Lower lobe of right lung (tissue), 2 donors: ENCODE measurements around the gene MGRN1. TPM values are rescaled to one million over a fixed set of nuclear protein-coding genes. Genes with fewer than 3 reads are reported as not detected.
A peak's percentile ranks its signal among the peaks of the same experiment; 100 is the strongest.

Experiments
- ATAC-seq, 2 donors: fragments of 200-7000 bp; cut with Tn5 transposase; one replicate each; pipeline ENCODE4 v1.9.1; 2020 to 2022; ENCODE audit warnings: mild to moderate bottlenecking in 2 of 2, moderate library complexity in 2 of 2
- DNase-seq: peaks from one replicate; pipeline ENCODE4 v3.0.0-alpha.2; 2020
- H3K27ac ChIP-seq: fragments of 200-600 bp; one replicate; pipeline ENCODE4 v1.8.0; 2022
- H3K27me3 ChIP-seq: fragments of 200-600 bp; one replicate; pipeline ENCODE4 v1.8.0; 2022; ENCODE audit warnings: low read depth
- H3K36me3 ChIP-seq: fragments of 200-600 bp; one replicate; pipeline ENCODE4 v1.8.0; 2022; ENCODE audit warnings: mild to moderate bottlenecking
- H3K4me1 ChIP-seq: fragments of 200-600 bp; one replicate; pipeline ENCODE4 v1.8.0; 2022
- H3K4me3 ChIP-seq: fragments of 200-600 bp; one replicate; pipeline ENCODE4 v1.8.0; 2022; ENCODE audit warnings: mild to moderate bottlenecking
- H3K9me3 ChIP-seq: fragments of 200-600 bp; one replicate; pipeline ENCODE4 v1.8.0; 2022
- CTCF ChIP-seq: fragments of 200-600 bp; IDR thresholded peaks from one replicate; pipeline ENCODE4 v1.8.0; 2022; ENCODE audit warnings: antibody characterized with exemption, mild to moderate bottlenecking
- intact Hi-C: fragments of 100-400 bp; cut with DNase I; formaldehyde crosslinking; loops from one replicate; pipeline ENCODE4 v1.11.0; 2022
- total RNA-seq: library from RNA; stranded (reverse); fragmentation: NEBNext Ultra II Directional; extraction: Animal tissue kit (Norgen Biotek cat#: 25700); gene quantifications from one replicate; pipeline ENCODE4 v1.2.1, GENCODE V29; 2021
- donor health status: DM: no; HTN: yes; CAD: no; lungs with severe emphysema.

MGRN1 gene
- total RNA-seq, 1 donor from 2014 or later, result 75.7 TPM

GRCh38 chr16:4692460-4693295 lies 68.1 kb downstream of the MGRN1 start:
- peaks cover 52% of the 10 kb centered on the region for H3K36me3 ChIP-seq
- H3K4me3 ChIP-seq, result peak overlapping the region; percentile 98
- peak overlapping the region; percentile 95 for H3K27ac ChIP-seq
- H3K9me3 ChIP-seq, result no peaks in the 10 kb centered on the region
- ATAC-seq (peak; percentile 7 to 16), DNase-seq (no peak)
- H3K4me1 ChIP-seq, result peaks cover 25% of the 10 kb centered on the region
- TF ChIP-seq CTCF, result no peak
- intact Hi-C loops, result no loop called here
- no peaks in the 10 kb centered on the region for H3K27me3 ChIP-seq

- intact Hi-C loops, result no loop called here
- ATAC-seq (peak; percentile 96 to 97), DNase-seq (peak; percentile 98)
- Histone ChIP-seq H3K27ac (peak within 1 kb of the TSS; percentile 95), H3K27me3 (no peaks in the 10 kb centered on the region), H3K9me3 (no peaks in the 10 kb centered on the region), H3K4me3 (peak within 1 kb of the TSS; percentile 98), H3K36me3 (peaks cover 52% of the 10 kb centered on the region), H3K4me1 (peaks cover 25% of the 10 kb centered on the region)
- TF ChIP-seq CTCF, result peak; percentile 42
Observed at GRCh38 chr16:4693296-4693955, 68.8 kb downstream of the MGRN1 start, which contains the start of gene NUDT16L1. Gene NUDT16L1, plus strand, starts transcription at chr16:4693562. Its CDS starts 165 bp downstream, at chr16:4693727.

GRCh38 chr16:4693956-4694641 lies 69.5 kb downstream of the MGRN1 start:
- Histone ChIP-seq H3K27me3 (no peaks in the 10 kb centered on the region), H3K27ac (peak overlapping the region; percentile 95), H3K36me3 (peaks cover 52% of the 10 kb centered on the region), H3K9me3 (no peaks in the 10 kb centered on the region), H3K4me1 (peaks cover 25% of the 10 kb centered on the region), H3K4me3 (peak overlapping the region; percentile 98)
- no peak for TF ChIP-seq CTCF
- ATAC-seq, result peak; percentile 55 to 63
- peak; percentile 67 for DNase-seq
- intact Hi-C loops, result no loop called here

- no peaks in the 10 kb centered on the region for H3K27me3 ChIP-seq
- peak overlapping the region; percentile 98 for H3K4me3 ChIP-seq
- intact Hi-C loops, result no loop called here
- peak overlapping the region; percentile 6 for H3K27ac ChIP-seq
- DNase-seq, result peak; percentile 50
- no peak for TF ChIP-seq CTCF
- H3K36me3 ChIP-seq, result peaks cover 52% of the 10 kb centered on the region
- no peaks in the 10 kb centered on the region for H3K9me3 ChIP-seq
- peaks cover 25% of the 10 kb centered on the region for H3K4me1 ChIP-seq
- ATAC-seq, result no peak
Observed at GRCh38 chr16:4694642-4695451, 70.2 kb downstream of the MGRN1 start.
